CD4-positive, alpha-beta T cell (primary cell): ENCODE results near the gene MEIS1. TPM values are rescaled to one million over a fixed set of nuclear protein-coding genes. Genes with fewer than 3 reads are reported as not detected.

Experiments
- ATAC-seq: fragments of 200-7000 bp; cut with Tn5 transposase; one replicate; pipeline ENCODE4 v1.10.0; 2022; ENCODE audit warnings: mild to moderate bottlenecking; ENCODE audit not compliant: poor library complexity
- CTCF ChIA-PET: fragments of 350-600 bp; sonication (Branson Sonifier 250); formaldehyde crosslinking; loops from one replicate; lab custom pipeline; 2021; ENCODE audit warnings: antibody characterized with exemption, inconsistent platforms; lab: Charles Lee
- POLR2A ChIA-PET: fragments of 350-600 bp; sonication (Branson Sonifier 250); formaldehyde crosslinking; loops from one replicate; lab custom pipeline; 2021; ENCODE audit warnings: antibody characterized with exemption, inconsistent platforms; lab: Charles Lee
- DNase-seq, 14 experiments: peaks; one replicate each; pipeline ENCODE4 v3.0.0-alpha.2; 2013 to 2020; ENCODE audit warnings: mixed read lengths in 2 of 14
- H3K27ac ChIP-seq, 2 donors: one replicate each; pipeline versions ENCODE4 v1.5.1 to v1.7.0; 2013; ENCODE audit warnings: low read length in 2 of 2, low read depth in 1 of 2, mild to moderate bottlenecking in 1 of 2
- H3K27me3 ChIP-seq, 2 experiments: 1 replicate in 1 of 2; 2 replicates in 1 of 2; pipeline versions ENCODE4 v1.6.1 to v1.7.0; 2013; ENCODE audit warnings: low read length in 2 of 2, control low read depth in 1 of 2, mild to moderate bottlenecking in 1 of 2, moderate library complexity in 1 of 2; ENCODE audit not compliant: insufficient read depth in 2 of 2, control insufficient read depth in 1 of 2
- H3K36me3 ChIP-seq: one replicate; pipeline ENCODE4 v1.6.1; 2013; ENCODE audit warnings: low read length, control low read depth; ENCODE audit not compliant: insufficient read depth
- H3K4me1 ChIP-seq: one replicate; pipeline ENCODE4 v1.6.1; 2013; ENCODE audit warnings: low read length, control low read depth; ENCODE audit not compliant: insufficient read depth
- H3K4me3 ChIP-seq: one replicate; pipeline ENCODE4 v1.5.1; 2013; ENCODE audit warnings: mild to moderate bottlenecking, low read length, moderate library complexity
- H3K9me3 ChIP-seq, 2 experiments: 1 replicate in 1 of 2; 2 replicates in 1 of 2; pipeline versions ENCODE4 v1.6.1 to v1.7.0; 2013; ENCODE audit warnings: low read length in 2 of 2, mild to moderate bottlenecking in 2 of 2, control low read depth in 1 of 2, moderate library complexity in 1 of 2; ENCODE audit not compliant: control insufficient read depth in 1 of 2, insufficient read depth in 1 of 2
- H3K27ac Mint-ChIP-seq: one replicate; pipeline ENCODE4 v1.8.0; 2020; ENCODE audit warnings: mixed read lengths
- H3K27me3 Mint-ChIP-seq: one replicate; pipeline ENCODE4 v1.8.0; 2021; ENCODE audit warnings: mixed read lengths
- H3K36me3 Mint-ChIP-seq: one replicate; pipeline ENCODE4 v1.8.0; 2021; ENCODE audit warnings: low read depth, mixed read lengths
- H3K4me1 Mint-ChIP-seq: one replicate; pipeline ENCODE4 v1.8.0; 2021; ENCODE audit warnings: low read depth, mixed read lengths
- H3K4me3 Mint-ChIP-seq: one replicate; pipeline ENCODE4 v1.8.0; 2020; ENCODE audit warnings: mild to moderate bottlenecking, mixed read lengths
- H3K9me3 Mint-ChIP-seq: one replicate; pipeline ENCODE4 v1.8.0; 2020; ENCODE audit warnings: mixed read lengths
- intact Hi-C, 2 experiments: fragments of 100-400 bp; cut with DNase I in 1 of 2; cut with micrococcal nuclease in 1 of 2; formaldehyde crosslinking; loops; one replicate each; pipeline versions ENCODE4 v1.15.1 to v1.9.0; 2023 to 2025; cut with DNase I, micrococcal nuclease
- total RNA-seq, 174 experiments: library from RNA in 2 of 174; stranded (reverse) in 2 of 174; gene quantifications; one replicate each; pipeline ENCODE4 v1.2.3 and lab custom pipeline; 2021 to 2026
- TF ChIP-seq, protein P1 (sequence below): fragments of 200-600 bp; IDR thresholded peaks from one replicate; pipeline ENCODE4 v1.8.0; 2022; ENCODE audit warnings: antibody characterized with exemption, mild to moderate bottlenecking

The MEIS1 gene
- total RNA-seq, 2 experiments from 2014 or later: not detected

- H3K27ac ChIP-seq: no peak overlapping the region
- H3K4me3 Mint-ChIP-seq: no peak overlapping the region
- peaks cover 72 to 89% of the 10 kb centered on the region in 2 experiments for H3K27me3 ChIP-seq
- H3K36me3 Mint-ChIP-seq: no peaks in the 10 kb centered on the region
- DNase-seq (no peak), ATAC-seq (no peak)
- intact Hi-C loops: no loop called here
- H3K27me3 Mint-ChIP-seq: peaks cover 91% of the 10 kb centered on the region
- no peaks in the 10 kb centered on the region for H3K36me3 ChIP-seq
- H3K4me1 Mint-ChIP-seq: peaks cover 47% of the 10 kb centered on the region
- H3K4me1 ChIP-seq: peaks cover 30% of the 10 kb centered on the region
- no peak overlapping the region for H3K4me3 ChIP-seq
- POLR2A ChIA-PET: interaction anchor here (0.7 kb wide), 1 partner anchor 274 kb away, joined by 3 read pairs; no protein-coding TSS in a partner anchor
- H3K27ac Mint-ChIP-seq: no peak overlapping the region
- CTCF ChIA-PET: interaction anchor here (0.9 to 1.0 kb wide), 2 partner anchors 19 to 103 kb away, joined by 3 to 4 read pairs; no protein-coding TSS in a partner anchor
- peaks cover 0 to 51% of the 10 kb centered on the region in 2 experiments for H3K9me3 ChIP-seq
- no peaks in the 10 kb centered on the region for H3K9me3 Mint-ChIP-seq
- TF ChIP-seq, protein P1, sequence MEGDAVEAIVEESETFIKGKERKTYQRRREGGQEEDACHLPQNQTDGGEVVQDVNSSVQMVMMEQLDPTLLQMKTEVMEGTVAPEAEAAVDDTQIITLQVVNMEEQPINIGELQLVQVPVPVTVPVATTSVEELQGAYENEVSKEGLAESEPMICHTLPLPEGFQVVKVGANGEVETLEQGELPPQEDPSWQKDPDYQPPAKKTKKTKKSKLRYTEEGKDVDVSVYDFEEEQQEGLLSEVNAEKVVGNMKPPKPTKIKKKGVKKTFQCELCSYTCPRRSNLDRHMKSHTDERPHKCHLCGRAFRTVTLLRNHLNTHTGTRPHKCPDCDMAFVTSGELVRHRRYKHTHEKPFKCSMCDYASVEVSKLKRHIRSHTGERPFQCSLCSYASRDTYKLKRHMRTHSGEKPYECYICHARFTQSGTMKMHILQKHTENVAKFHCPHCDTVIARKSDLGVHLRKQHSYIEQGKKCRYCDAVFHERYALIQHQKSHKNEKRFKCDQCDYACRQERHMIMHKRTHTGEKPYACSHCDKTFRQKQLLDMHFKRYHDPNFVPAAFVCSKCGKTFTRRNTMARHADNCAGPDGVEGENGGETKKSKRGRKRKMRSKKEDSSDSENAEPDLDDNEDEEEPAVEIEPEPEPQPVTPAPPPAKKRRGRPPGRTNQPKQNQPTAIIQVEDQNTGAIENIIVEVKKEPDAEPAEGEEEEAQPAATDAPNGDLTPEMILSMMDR: no peak
These were observed 1.7 kb downstream of the MEIS1 start for GRCh38 chr2:66436581-66437001.

- POLR2A ChIA-PET: interaction anchor here (0.7 kb wide), 1 partner anchor 275 kb away, joined by 3 read pairs; no protein-coding TSS in a partner anchor
- H3K27ac Mint-ChIP-seq: no peak overlapping the region
- intact Hi-C loops: no loop called here
- DNase-seq (no peak), ATAC-seq (no peak)
- H3K4me3 ChIP-seq: no peak overlapping the region
- H3K27me3 ChIP-seq: peaks cover 71 to 89% of the 10 kb centered on the region in 2 experiments
- no peaks in the 10 kb centered on the region for H3K36me3 ChIP-seq
- H3K4me1 Mint-ChIP-seq: peaks cover 47% of the 10 kb centered on the region
- peaks cover 89% of the 10 kb centered on the region for H3K27me3 Mint-ChIP-seq
- CTCF ChIA-PET: interaction anchor here (1.0 kb wide), 1 partner anchor 103 kb away, joined by 4 read pairs; no protein-coding TSS in a partner anchor
- TF ChIP-seq, protein P1: no peak
- H3K9me3 Mint-ChIP-seq: no peaks in the 10 kb centered on the region
- H3K4me1 ChIP-seq: peaks cover 30% of the 10 kb centered on the region
- H3K36me3 Mint-ChIP-seq: no peaks in the 10 kb centered on the region
- H3K9me3 ChIP-seq: peaks cover 0 to 47% of the 10 kb centered on the region in 2 experiments
- no peak overlapping the region for H3K27ac ChIP-seq
- H3K4me3 Mint-ChIP-seq: no peak overlapping the region
These were observed 2.3 kb downstream of the MEIS1 start for GRCh38 chr2:66437109-66437690.

DNA sequence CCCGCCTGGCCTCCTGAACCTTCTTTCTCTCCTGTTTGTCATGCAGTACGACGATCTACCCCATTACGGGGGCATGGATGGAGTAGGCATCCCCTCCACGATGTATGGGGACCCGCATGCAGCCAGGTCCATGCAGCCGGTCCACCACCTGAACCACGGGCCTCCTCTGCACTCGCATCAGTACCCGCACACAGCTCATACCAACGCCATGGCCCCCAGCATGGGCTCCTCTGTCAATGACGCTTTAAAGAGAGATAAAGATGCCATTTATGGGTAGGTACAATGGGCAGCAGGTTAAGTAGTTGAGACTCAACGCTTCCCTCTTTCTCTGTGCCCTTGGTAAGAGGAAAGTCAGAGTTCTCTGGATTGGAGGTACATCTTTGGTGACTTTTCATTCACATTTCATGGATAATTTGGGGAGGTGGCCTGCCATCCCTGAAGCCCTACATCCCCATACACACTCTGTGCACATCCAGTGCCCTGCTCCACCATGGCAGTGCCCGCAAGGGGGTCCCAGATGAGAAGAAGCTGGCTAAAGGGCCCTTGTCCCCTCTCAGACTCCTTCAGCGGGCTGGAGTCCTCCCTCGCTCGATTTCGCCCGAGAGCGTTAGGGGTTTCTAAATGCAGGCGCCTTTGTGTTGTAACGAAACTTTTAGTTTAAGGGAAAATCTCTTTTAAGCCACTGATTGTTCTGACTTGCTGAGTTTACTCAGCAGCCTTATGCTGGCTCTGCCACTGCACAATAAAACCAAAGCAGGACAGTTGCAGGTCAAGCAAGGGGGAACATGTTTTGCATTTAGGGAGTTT is 3.0 kb downstream of the MEIS1 start:
- intact Hi-C loops: no loop called here
- CTCF ChIA-PET: no interaction called here
- no peak overlapping the region for H3K4me3 Mint-ChIP-seq

More for the DNA sequence above, 3.0 kb downstream of the MEIS1 start:
- POLR2A ChIA-PET: no interaction called here
- no peak overlapping the region for H3K27ac Mint-ChIP-seq
- H3K4me1 Mint-ChIP-seq: peaks cover 40% of the 10 kb centered on the region
- H3K4me3 ChIP-seq: no peak overlapping the region
- peaks cover 89% of the 10 kb centered on the region for H3K27me3 Mint-ChIP-seq
- peaks cover 67 to 93% of the 10 kb centered on the region in 2 experiments for H3K27me3 ChIP-seq
- TF ChIP-seq, protein P1: no peak
- no peaks in the 10 kb centered on the region for H3K36me3 ChIP-seq
- no peaks in the 10 kb centered on the region for H3K9me3 Mint-ChIP-seq
- H3K36me3 Mint-ChIP-seq: no peaks in the 10 kb centered on the region
- H3K9me3 ChIP-seq: peaks cover 0 to 40% of the 10 kb centered on the region in 2 experiments
- no peak overlapping the region for H3K27ac ChIP-seq
- H3K4me1 ChIP-seq: peaks cover 26% of the 10 kb centered on the region
- ATAC-seq (no peak), DNase-seq (no peak)
